Measurements from ENCODE around the gene COPS7B.
"Not testable (repeated sequence)": the region's sequence is repeated elsewhere in the genome, so short reads cannot be mapped to it uniquely, and the experiment has no call there.

Gene COPS7B

GRCh38 chr2:231786177-231786916, at the start of gene COPS7B:
COPS7B (plus strand) TSS chr2:231786445; CDS start chr2:231788571, 2,126 bp downstream.
- DNase-seq, result peak; percentile 85

GRCh38 chr2:231737761-231738160, 48.5 kb upstream of the COPS7B start:
- DNase-seq, result no peak

GRCh38 chr2:231743376-231744116, 42.7 kb upstream of the COPS7B start:
- no peak for DNase-seq

- no peak for DNase-seq
Observed at GRCh38 chr2:231745303-231746038, 40.8 kb upstream of the COPS7B start.

GRCh38 chr2:231748153-231748896, 37.9 kb upstream of the COPS7B start:
- DNase-seq, result not testable (repeated sequence)

- DNase-seq, result not testable (repeated sequence)
Observed at GRCh38 chr2:231749016-231749415, 37.2 kb upstream of the COPS7B start.

GRCh38 chr2:231751042-231751815, 35.0 kb upstream of the COPS7B start:
- no peak for DNase-seq

- no peak for DNase-seq
Observed at GRCh38 chr2:231752061-231752460, 34.2 kb upstream of the COPS7B start.

GRCh38 chr2:231761735-231762134, 24.5 kb upstream of the COPS7B start:
- no peak for DNase-seq

- no peak for DNase-seq
Observed at GRCh38 chr2:231764124-231764523, 22.1 kb upstream of the COPS7B start.

GRCh38 chr2:231764760-231765159, 21.5 kb upstream of the COPS7B start:
- no peak for DNase-seq

- DNase-seq, result no peak
Observed at GRCh38 chr2:231765496-231765929, 20.7 kb upstream of the COPS7B start.

GRCh38 chr2:231769170-231770136, 16.8 kb upstream of the COPS7B start:
- DNase-seq, result no peak

- no peak for DNase-seq
Observed at GRCh38 chr2:231780123-231780908, 5.9 kb upstream of the COPS7B start.

- DNase-seq, result peak; percentile 96
Observed at GRCh38 chr2:231780909-231781797, 5.1 kb upstream of the COPS7B start, which contains the start of gene PDE6D. PDE6D (minus strand) TSS chr2:231781282; CDS start chr2:231781114, 168 bp downstream.

- DNase-seq, result no peak
Observed at GRCh38 chr2:231781798-231782726, 4.2 kb upstream of the COPS7B start.

- DNase-seq, result no peak
Observed at GRCh38 chr2:231785413-231785812, 832 bp upstream of the COPS7B start.

- DNase-seq, result no peak
Observed at GRCh38 chr2:231785822-231786176, 446 bp upstream of the COPS7B start.
